Choroid plexus epithelial cell (primary cell): ENCODE measurements around the gene EIF2B2.

ENCODE experiments used
- DNase-seq: peaks from one replicate; pipeline ENCODE4 v3.0.0-alpha.2; 2010; ENCODE audit warnings: low read depth
- H3K4me3 ChIP-seq: 2 replicates; pipeline ENCODE4 v1.5.1; 2011; ENCODE audit warnings: low read depth, mild to moderate bottlenecking, control low read depth, low read length, moderate library complexity
- CTCF ChIP-seq: conservative IDR thresholded peaks from 2 replicates; pipeline ENCODE4 v1.5.1; 2011; ENCODE audit warnings: low read depth, mild to moderate bottlenecking, control low read depth, inconsistent platforms, low read length, moderate library complexity

The EIF2B2 gene

GRCh38 chr14:75048101-75048500 lies 45.4 kb downstream of the EIF2B2 start:
- DNase-seq: no peak
- H3K4me3 ChIP-seq: no peak overlapping the region
- TF ChIP-seq CTCF: no peak

- DNase-seq: no peak
- no peak overlapping the region for H3K4me3 ChIP-seq
- no peak for TF ChIP-seq CTCF
Measured at GRCh38 chr14:75049136-75049535, 46.4 kb downstream of the EIF2B2 start.

GRCh38 chr14:75049731-75050201 lies 47.0 kb downstream of the EIF2B2 start:
- no peak overlapping the region for H3K4me3 ChIP-seq
- no peak for DNase-seq
- TF ChIP-seq CTCF: no peak

GRCh38 chr14:75050852-75051555 lies 48.3 kb downstream of the EIF2B2 start, which contains the start of gene MLH3:
MLH3 (minus strand) TSS chr14:75051467; CDS start chr14:75049655, 1,812 bp downstream.
- peak; percentile 80 for DNase-seq
- TF ChIP-seq CTCF: no peak
- peak within 1 kb of the TSS; percentile 71 for H3K4me3 ChIP-seq

GRCh38 chr14:75051556-75051899 lies 48.8 kb downstream of the EIF2B2 start:
- no peak for DNase-seq
- no peak for TF ChIP-seq CTCF
- peak overlapping the region; percentile 71 for H3K4me3 ChIP-seq

GRCh38 chr14:75053396-75054291 lies 50.9 kb downstream of the EIF2B2 start:
- TF ChIP-seq CTCF: no peak
- no peak for DNase-seq
- no peak overlapping the region for H3K4me3 ChIP-seq
